T47D (cell line): ENCODE measurements around the gene PIP4K2A.

Experiments used
- DNase-seq, 2 experiments: peaks; one replicate each; pipeline versions ENCODE4 v3.0.0 to v3.0.0-alpha.2; 2011 to 2012; ENCODE audit warnings: low read depth in 1 of 2, low spot score in 1 of 2
- JUND ChIP-seq: IDR thresholded peaks from 2 replicates; pipeline ENCODE4 v1.6.1; 2012; ENCODE audit warnings: low read depth
- in situ Hi-C: cut with HindIII; loops from 2 replicates; pipeline ENCODE4 v1.10.0; 2016; ENCODE audit warnings: low sequenced_read_pairs, low pct_unique_long_range_greater_than_20kb

PIP4K2A gene

GRCh38 chr10:22610610-22611009 lies 103.8 kb downstream of the PIP4K2A start:
- in situ Hi-C loops = no loop called here
- no peak for TF ChIP-seq JUND

GRCh38 chr10:22609719-22610465 lies 104.5 kb downstream of the PIP4K2A start:
- in situ Hi-C loops = no loop called here
- DNase-seq = no peak
- no peak for TF ChIP-seq JUND

More at GRCh38 chr10:22610610-22611009, 103.8 kb downstream of the PIP4K2A start:
- DNase-seq = no peak

GRCh38 chr10:22609251-22609650 lies 105.1 kb downstream of the PIP4K2A start:
- TF ChIP-seq JUND = no peak
- in situ Hi-C loops = no loop called here
- DNase-seq = no peak

- no peak for TF ChIP-seq JUND
- in situ Hi-C loops = no loop called here
- DNase-seq = no peak
Observed at GRCh38 chr10:22607261-22607660, 107.1 kb downstream of the PIP4K2A start.

DNA sequence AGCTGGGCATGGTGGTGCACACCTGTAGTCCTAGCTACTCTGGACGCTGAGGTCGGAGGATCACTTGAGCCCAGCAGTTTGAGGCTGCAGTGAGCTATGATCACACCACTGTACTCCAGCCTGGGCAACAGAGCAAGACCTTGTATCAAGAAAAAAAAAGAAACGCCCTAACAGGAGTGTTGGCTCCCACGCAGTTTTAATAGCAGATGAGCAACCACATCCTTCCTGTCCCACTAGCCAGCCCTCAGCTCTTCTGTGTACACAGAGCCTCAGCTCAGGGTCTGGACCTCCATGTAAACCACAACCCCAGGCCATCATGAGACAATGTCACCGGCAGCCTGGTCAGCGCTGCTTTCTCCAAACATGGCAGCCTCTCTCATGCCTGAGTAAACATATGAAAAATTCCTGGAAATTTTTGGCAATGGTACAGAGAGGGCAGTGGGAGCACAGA lies 108.2 kb downstream of the PIP4K2A start:
- DNase-seq = no peak
- in situ Hi-C loops = no loop called here
- no peak for TF ChIP-seq JUND

- TF ChIP-seq JUND = no peak
- no peak for DNase-seq
- in situ Hi-C loops = no loop called here
Observed at GRCh38 chr10:22605168-22605567, 109.2 kb downstream of the PIP4K2A start.

GRCh38 chr10:22604344-22605126 lies 109.8 kb downstream of the PIP4K2A start:
- no peak for TF ChIP-seq JUND
- in situ Hi-C loops = no loop called here
- DNase-seq = no peak

DNA sequence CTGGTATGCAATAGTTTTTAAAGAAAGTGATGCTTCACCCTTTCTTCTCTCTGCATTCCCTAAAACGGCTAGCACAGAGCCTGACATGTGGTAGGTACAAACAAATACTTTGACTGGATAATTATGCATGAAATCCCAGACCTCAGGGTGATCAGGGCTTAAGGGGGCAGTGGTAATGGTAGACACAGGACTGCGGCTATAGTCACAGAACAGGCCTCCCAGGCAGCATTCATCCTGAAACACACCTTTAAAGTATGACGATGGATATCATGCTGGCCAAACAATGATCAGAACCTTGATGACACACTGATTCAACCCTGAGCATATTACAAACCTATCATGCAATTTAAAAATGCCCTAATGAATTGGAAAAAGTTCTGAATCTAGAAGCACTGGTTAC lies 110.8 kb downstream of the PIP4K2A start:
- DNase-seq = no peak
- in situ Hi-C loops = no loop called here

DNA sequence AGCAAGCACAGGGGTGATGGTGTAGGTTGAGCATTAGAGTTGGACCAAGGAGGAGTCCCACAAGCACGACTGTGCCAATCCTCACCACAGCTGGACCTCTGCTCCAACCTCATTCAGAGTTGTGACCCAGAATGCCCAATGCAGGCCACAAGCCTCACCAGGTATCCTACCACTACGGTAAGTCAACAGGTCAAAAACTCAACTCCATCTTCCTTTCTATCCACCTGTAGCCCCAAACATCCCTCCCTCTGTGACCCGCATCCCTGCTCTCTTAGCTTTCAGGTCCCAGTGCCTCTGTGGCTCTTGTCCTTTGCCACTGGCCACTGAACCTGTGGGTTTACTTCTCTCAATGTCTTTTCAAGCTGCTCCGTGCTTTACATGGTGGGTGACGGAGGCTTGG lies 112.8 kb downstream of the PIP4K2A start:
- in situ Hi-C loops = no loop called here
- DNase-seq = no peak

More for the DNA sequence above, 110.8 kb downstream of the PIP4K2A start:
- no peak for TF ChIP-seq JUND

DNA sequence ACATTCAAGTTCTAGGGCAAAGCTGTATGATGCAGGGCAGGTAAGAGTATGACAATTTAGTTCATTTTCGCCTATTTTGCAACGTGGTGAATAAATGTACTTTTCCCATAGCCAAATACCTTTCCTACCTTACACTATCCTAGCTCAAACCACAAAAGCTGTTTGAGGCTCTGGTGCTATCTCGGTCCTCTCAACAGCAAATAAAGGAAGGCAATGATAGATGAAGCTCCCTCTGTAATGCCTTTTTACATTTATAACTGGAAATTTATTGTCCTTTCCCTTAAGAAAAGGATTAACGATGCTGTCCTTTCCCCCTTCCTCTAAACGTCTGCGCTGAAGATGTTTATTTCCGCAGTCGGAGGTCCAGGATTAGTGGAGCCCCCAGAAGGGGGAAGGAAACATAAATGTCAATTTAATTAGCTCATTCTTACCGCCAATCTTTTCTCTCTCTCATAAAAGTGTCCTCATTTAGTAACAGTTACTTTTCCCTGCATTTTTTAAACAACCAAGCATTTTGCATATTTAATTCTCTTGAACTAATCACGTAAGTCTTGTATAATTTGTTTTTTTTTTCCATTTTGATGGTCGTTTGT lies 114.6 kb downstream of the PIP4K2A start:
- in situ Hi-C loops = no loop called here
- TF ChIP-seq JUND = no peak
- no peak for DNase-seq

More for the DNA sequence above, 112.8 kb downstream of the PIP4K2A start:
- no peak for TF ChIP-seq JUND

DNA sequence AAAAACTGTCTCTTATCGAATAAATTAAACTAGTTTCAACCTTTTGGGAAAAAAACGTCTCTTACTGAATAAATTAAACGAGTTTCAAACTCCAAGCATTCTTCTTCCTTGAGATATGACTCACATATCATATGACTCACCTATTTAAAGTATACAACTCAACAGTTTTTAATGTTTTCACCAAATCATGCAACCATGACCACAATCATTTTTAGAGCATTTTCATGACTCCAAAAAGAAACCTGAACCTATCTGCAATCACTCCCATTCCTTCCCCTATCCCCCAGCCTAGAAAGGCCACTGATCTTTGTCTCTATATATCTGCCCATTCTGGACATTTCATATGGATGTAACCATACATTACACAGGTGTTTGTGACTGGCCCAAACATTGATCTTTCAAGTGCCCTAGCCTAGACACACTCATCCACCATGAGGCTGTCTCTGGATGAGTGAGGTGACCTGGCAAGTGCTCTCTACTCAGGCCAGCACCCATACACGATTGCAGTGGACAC lies 115.3 kb downstream of the PIP4K2A start:
- no peak for TF ChIP-seq JUND
- DNase-seq = no peak
- in situ Hi-C loops = no loop called here

DNA sequence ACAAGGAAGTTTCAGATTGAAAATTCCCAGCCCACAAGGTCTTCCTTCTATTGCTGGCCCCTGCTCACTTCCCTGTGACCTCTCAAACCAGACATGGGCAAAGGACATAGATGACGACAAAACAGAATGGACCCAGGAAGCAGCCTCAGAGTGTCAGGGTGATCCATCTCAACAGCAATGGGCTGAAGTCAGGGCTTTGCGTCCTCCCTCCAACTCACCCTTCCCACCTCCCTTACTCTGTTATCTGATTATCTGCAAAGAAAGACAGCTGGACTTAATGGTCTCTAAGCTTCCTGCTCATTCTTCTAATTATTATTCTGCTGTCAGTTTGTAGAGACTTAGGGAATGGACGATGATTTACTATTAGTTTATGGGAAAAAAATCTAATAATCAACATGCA lies 115.9 kb downstream of the PIP4K2A start:
- no peak for DNase-seq
- TF ChIP-seq JUND = no peak
- in situ Hi-C loops = no loop called here

- TF ChIP-seq JUND = no peak
- in situ Hi-C loops = no loop called here
- DNase-seq = no peak
Observed at GRCh38 chr10:22597138-22597537, 117.2 kb downstream of the PIP4K2A start.
